ENCODE measurements around the gene KIFC3.

- no peak for TF ChIP-seq POLR2AphosphoS5 (IDR thresholded peaks at IDR 0.05)
- TF ChIP-seq CTCF (IDR thresholded peaks at IDR 0.05), result no peak
- TF ChIP-seq POLR2A (IDR thresholded peaks at IDR 0.05), result no peak
Observed at GRCh38 chr16:57808589-57809228, 6.4 kb upstream of the KIFC3 start.

Measured in breast epithelium (tissue), 3 donors.